SK-N-SH (cell line): ENCODE measurements around the gene TRIL. TPM values are rescaled to one million over a fixed set of nuclear protein-coding genes. Genes with fewer than 3 reads are reported as not detected.

ENCODE experiments used
- CTCF ChIA-PET: fragments of 300-600, 350-600 bp; formaldehyde crosslinking; extraction: SDS; loops from one replicate; lab custom pipeline; 2021; lab: Yijun Ruan, JAX
- POLR2A ChIA-PET: fragments of 350-600 bp; sonication (Branson Sonifier 250); formaldehyde crosslinking; extraction: SDS; loops from one replicate; lab custom pipeline; 2020; ENCODE audit warnings: antibody characterized with exemption, inconsistent platforms; lab: Yijun Ruan, JAX
- DNase-seq: peaks from one replicate; pipeline ENCODE4 v3.0.0; 2012
- H2AFZ ChIP-seq: fragments of 200-600 bp; sonication (generic); 2 replicates; pipeline ENCODE4 v1.8.1; 2016; ENCODE audit warnings: antibody characterized with exemption, mild to moderate bottlenecking, low read depth
- H3F3A ChIP-seq: fragments of 200-600 bp; sonication (generic); replicated peaks from 2 replicates; pipeline ENCODE3; 2016; ENCODE audit warnings: antibody characterized with exemption, mild to moderate bottlenecking; ENCODE audit not compliant: insufficient read depth
- H3K27ac ChIP-seq, 2 experiments: fragments of 200-500 bp in 1 of 2; fragments of 200-600 bp in 1 of 2; sonication (Bioruptor generic) in 1 of 2; sonication (generic), shearing (Covaris generic) in 1 of 2; 2 replicates each; pipeline versions ENCODE4 v1.5.1 to v1.6.1; 2014 to 2016; ENCODE audit warnings: low read depth in 2 of 2, inconsistent platforms in 1 of 2, low read length in 1 of 2, mild to moderate bottlenecking in 1 of 2, mixed read lengths in 1 of 2
- H3K27me3 ChIP-seq: fragments of 200-600 bp; sonication (generic), shearing (Covaris generic); 2 replicates; pipeline ENCODE4 v1.6.1; 2016; ENCODE audit warnings: mixed run types; ENCODE audit not compliant: insufficient read depth
- H3K36me3 ChIP-seq, 2 experiments: fragments of 200-500 bp in 1 of 2; fragments of 200-600 bp in 1 of 2; sonication (Bioruptor generic) in 1 of 2; sonication (generic) in 1 of 2; replicated peaks in 1 of 2; 2 replicates each; pipeline versions ENCODE3 to v1.5.1; 2014 to 2016; ENCODE audit warnings: low read length in 1 of 2, mild to moderate bottlenecking in 1 of 2; ENCODE audit not compliant: insufficient read depth in 2 of 2, control insufficient read depth in 1 of 2
- H3K4me1 ChIP-seq, 2 experiments: fragments of 200-500 bp in 1 of 2; fragments of 200-600 bp in 1 of 2; sonication (Bioruptor generic) in 1 of 2; sonication (generic), shearing (Covaris generic) in 1 of 2; 2 replicates each; pipeline versions ENCODE4 v1.5.1 to v1.6.1; 2014 to 2016; ENCODE audit warnings: low read depth in 1 of 2, low read length in 1 of 2, mixed run types in 1 of 2; ENCODE audit not compliant: insufficient read depth in 2 of 2, control insufficient read depth in 1 of 2
- H3K4me2 ChIP-seq: fragments of 200-600 bp; sonication (generic), shearing (Covaris generic); 2 replicates; pipeline ENCODE4 v1.6.1; 2017; ENCODE audit warnings: mixed run types
- H3K4me3 ChIP-seq, 2 experiments: fragments of 200-500 bp in 1 of 2; fragments of 200-600 bp in 1 of 2; sonication (Bioruptor generic) in 1 of 2; sonication (generic), shearing (Covaris generic) in 1 of 2; 2 replicates each; pipeline versions ENCODE4 v1.5.1 to v1.8.1; 2014 to 2016; ENCODE audit warnings: low read depth in 2 of 2, inconsistent platforms in 1 of 2, low read length in 1 of 2, mild to moderate bottlenecking in 1 of 2, mixed read lengths in 1 of 2, moderate library complexity in 1 of 2
- H3K79me2 ChIP-seq: fragments of 200-600 bp; sonication (generic); 2 replicates; pipeline ENCODE4 v1.8.1; 2017; ENCODE audit warnings: mild to moderate bottlenecking; ENCODE audit not compliant: insufficient read depth
- H3K9ac ChIP-seq: fragments of 200-600 bp; sonication (generic); 2 replicates; pipeline ENCODE4 v1.6.1; 2017; ENCODE audit warnings: mixed run types
- H3K9me2 ChIP-seq: fragments of 200-600 bp; sonication (generic); 2 replicates; pipeline ENCODE4 v1.6.1; 2017; ENCODE audit warnings: mixed run types
- H3K9me3 ChIP-seq: fragments of 200-600 bp; sonication (generic); 2 replicates; pipeline ENCODE4 v1.6.1; 2017; ENCODE audit warnings: mixed run types, mild to moderate bottlenecking, moderate library complexity
- H4K20me1 ChIP-seq: fragments of 200-600 bp; sonication (generic); 2 replicates; pipeline ENCODE4 v1.6.1; 2017; ENCODE audit warnings: mild to moderate bottlenecking, mixed run types; ENCODE audit not compliant: insufficient read depth
- NFIC ChIP-seq: IDR thresholded peaks from 2 replicates; pipeline ENCODE4 v1.4.0; 2012; ENCODE audit warnings: borderline replicate concordance
- POLR2AphosphoS5 ChIP-seq: IDR thresholded peaks from 2 replicates; pipeline ENCODE4 v1.6.1; 2012; ENCODE audit warnings: low read depth, low read length
- RCOR1 ChIP-seq: fragments of 150-350 bp; IDR thresholded peaks from 2 replicates; pipeline ENCODE4 v1.6.1; 2017; ENCODE audit warnings: antibody characterized with exemption, low read length
- RFX5 ChIP-seq: IDR thresholded peaks from 2 replicates; pipeline ENCODE4 v1.6.1; 2012; ENCODE audit warnings: mild to moderate bottlenecking, improper control_type of control experiment, low read length
- RXRA ChIP-seq: IDR thresholded peaks from 2 replicates; pipeline ENCODE4 v1.4.0; 2012; ENCODE audit warnings: low read depth, mild to moderate bottlenecking, borderline replicate concordance
- USF1 ChIP-seq: IDR thresholded peaks from 2 replicates; pipeline ENCODE4 v1.4.0; 2012; ENCODE audit warnings: low read depth, borderline replicate concordance
- USF2 ChIP-seq: fragments of 150-350 bp; IDR thresholded peaks from 2 replicates; pipeline ENCODE4 v1.6.1; 2017; ENCODE audit warnings: antibody characterized with exemption, low read length, low read depth, borderline replicate concordance
- ZBTB33 ChIP-seq: IDR thresholded peaks from 2 replicates; pipeline ENCODE4 v1.4.0; 2012; ENCODE audit warnings: low read depth, borderline replicate concordance
- WGBS: methylation state at CpG from one replicate; pipeline ENCODE4 v1.1.6; 2017; ENCODE audit warnings: low lambda C conversion rate; 5-methylcytosine and 5-hydroxymethylcytosine counted together
- polyA plus RNA-seq, 3 experiments: library from polyadenylated mRNA; depleted of rRNA; stranded (reverse); fragments of >200 nt; gene quantifications; 2 replicates each; pipeline ENCODE4 v1.2.3, GENCODE V29; 2012

The TRIL gene
- polyA plus RNA-seq, 1 of the 3 experiments (the other 2 are of a cell fraction): 0.18 TPM

GRCh38 chr7:28919510-28919909 is 38.6 kb downstream of the TRIL start:
- no peaks in the 10 kb centered on the region for H3K36me3 ChIP-seq
- no peak overlapping the region for H3K4me2 ChIP-seq
- H3K9me3 ChIP-seq: no peaks in the 10 kb centered on the region
- CTCF ChIA-PET: interaction anchor here (1.0 to 19.1 kb wide), 8 partner anchors 32 to 558 kb away, joined by 3 to 1647 read pairs (median 103); partner anchors contain the start of gene TRIL
- no peak overlapping the region for H3K4me3 ChIP-seq
- H3K4me1 ChIP-seq: peaks cover 0 to 11% of the 10 kb centered on the region in 2 experiments; a peak in 3 of 4 replicates
- H3K27me3 ChIP-seq: no peaks in the 10 kb centered on the region
- DNase-seq: no peak
- POLR2A ChIA-PET: no interaction called here
- H3F3A ChIP-seq: no peaks in the 10 kb centered on the region
- H4K20me1 ChIP-seq: no peaks in the 10 kb centered on the region
- TF ChIP-seq USF1: no peak
- TF ChIP-seq RCOR1: no peak
- no peak for TF ChIP-seq NFIC
- no peak for TF ChIP-seq RXRA
- no peaks in the 10 kb centered on the region for H3K79me2 ChIP-seq
- WGBS: 70% methylated on average over 9 of the region's 9 CpGs
- no peak overlapping the region for H3K9ac ChIP-seq
- H2AFZ ChIP-seq: no peak overlapping the region
- no peaks in the 10 kb centered on the region for H3K9me2 ChIP-seq
- H3K27ac ChIP-seq: no peak overlapping the region

- TF ChIP-seq USF2 (no peak), ZBTB33 (no peak), POLR2AphosphoS5 (no peak), RFX5 (no peak)
- H3K9me2 ChIP-seq: no peaks in the 10 kb centered on the region
- H3K4me1 ChIP-seq: peaks cover 0 to 5% of the 10 kb centered on the region in 2 experiments; a peak in 2 of 4 replicates
- no peak overlapping the region for H3K4me2 ChIP-seq
- H4K20me1 ChIP-seq: no peaks in the 10 kb centered on the region
- CTCF ChIA-PET: interaction anchor here (0.9 to 12.5 kb wide), 4 partner anchors 14 to 281 kb away, joined by 3 to 163 read pairs (median 4); no protein-coding TSS in a partner anchor
- no peaks in the 10 kb centered on the region for H3F3A ChIP-seq
- no peak overlapping the region for H3K4me3 ChIP-seq
- no peak overlapping the region for H3K9ac ChIP-seq
- no peaks in the 10 kb centered on the region for H3K36me3 ChIP-seq
- no peak for DNase-seq
- H3K27me3 ChIP-seq: peaks cover 5% of the 10 kb centered on the region; the same call in 1 of the 2 replicates
- H3K27ac ChIP-seq: no peak overlapping the region
- POLR2A ChIA-PET: no interaction called here
- no peak overlapping the region for H2AFZ ChIP-seq
- no peaks in the 10 kb centered on the region for H3K79me2 ChIP-seq
- WGBS: 64% methylated on average over 5 of the region's 5 CpGs
- H3K9me3 ChIP-seq: no peaks in the 10 kb centered on the region
Measured at GRCh38 chr7:28908775-28909174, 49.4 kb downstream of the TRIL start.
